Measurements from ENCODE around the gene MAP3K14.
"Not testable (repeated sequence)": the region's sequence is repeated elsewhere in the genome, so short reads cannot be mapped to it uniquely, and the experiment has no call there.

MAP3K14 gene

GRCh38 chr17:45343967-45344664 is 27.3 kb upstream of the MAP3K14 start:
- H3K4me1 Mint-ChIP-seq (ENCODE audit: low read depth) = peaks cover 12% of the 10 kb centered on the region
- H3K9me3 Mint-ChIP-seq; H3K27ac Mint-ChIP-seq; H3K4me3 Mint-ChIP-seq; H3K36me3 Mint-ChIP-seq (ENCODE audit: low read depth); H3K27me3 Mint-ChIP-seq: not testable (repeated sequence)

DNA sequence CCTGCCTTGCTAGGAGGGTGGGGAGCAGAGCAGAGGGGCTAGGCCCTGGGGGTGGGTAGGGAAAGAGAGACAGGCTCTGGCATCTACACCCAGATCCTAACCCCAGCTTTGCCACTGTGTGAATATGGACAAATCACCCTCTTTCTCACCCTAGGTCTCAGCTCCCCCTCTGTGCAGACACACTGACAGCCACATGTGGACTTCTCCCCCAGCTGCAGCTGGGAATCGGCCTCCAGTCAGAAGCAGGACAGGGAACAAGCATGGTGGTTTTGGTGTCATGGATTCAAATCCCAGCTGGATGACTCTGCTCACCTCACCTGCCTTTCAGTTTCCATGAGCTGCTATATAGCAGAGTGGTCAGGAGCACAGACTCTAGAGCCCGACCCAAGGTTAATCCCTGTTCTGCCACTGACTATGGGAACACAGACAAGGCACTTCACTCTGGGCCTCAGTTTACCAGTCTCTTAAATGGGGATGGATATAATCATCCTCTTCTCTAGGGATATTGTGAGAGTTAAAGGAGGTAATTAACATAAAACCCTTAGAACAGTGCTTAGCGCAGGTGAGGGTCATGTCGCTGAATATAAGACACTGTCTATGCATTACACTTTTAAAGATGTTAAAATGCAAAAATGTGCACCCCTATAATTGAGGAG is 26.2 kb upstream of the MAP3K14 start:
- Mint-ChIP-seq H3K9me3 (no peaks in the 10 kb centered on the region), H3K27me3 (no peaks in the 10 kb centered on the region), H3K27ac (no peak overlapping the region)

GRCh38 chr17:45342306-45342705 is 25.5 kb upstream of the MAP3K14 start:
- Mint-ChIP-seq H3K27me3 (no peaks in the 10 kb centered on the region), H3K9me3 (no peaks in the 10 kb centered on the region), H3K4me1 (ENCODE audit: low read depth) (peaks cover 12% of the 10 kb centered on the region), H3K36me3 (ENCODE audit: low read depth) (no peaks in the 10 kb centered on the region), H3K27ac (no peak overlapping the region), H3K4me3 (no peak overlapping the region)

More for the DNA sequence above, 26.2 kb upstream of the MAP3K14 start:
- Mint-ChIP-seq H3K36me3 (ENCODE audit: low read depth) (no peaks in the 10 kb centered on the region), H3K4me3 (no peak overlapping the region), H3K4me1 (ENCODE audit: low read depth) (peaks cover 12% of the 10 kb centered on the region)

GRCh38 chr17:45341533-45342158 is 24.8 kb upstream of the MAP3K14 start:
- H3K27ac Mint-ChIP-seq = no peak overlapping the region
- H3K27me3 Mint-ChIP-seq = no peaks in the 10 kb centered on the region
- H3K4me1 Mint-ChIP-seq (ENCODE audit: low read depth) = peaks cover 12% of the 10 kb centered on the region
- no peaks in the 10 kb centered on the region for H3K36me3 Mint-ChIP-seq (ENCODE audit: low read depth)
- H3K9me3 Mint-ChIP-seq = no peaks in the 10 kb centered on the region
- no peak overlapping the region for H3K4me3 Mint-ChIP-seq

GRCh38 chr17:45339646-45340605 is 23.1 kb upstream of the MAP3K14 start:
- H3K4me1 Mint-ChIP-seq (ENCODE audit: low read depth) = no peaks in the 10 kb centered on the region
- H3K27me3 Mint-ChIP-seq = no peaks in the 10 kb centered on the region
- H3K4me3 Mint-ChIP-seq = no peak overlapping the region
- no peaks in the 10 kb centered on the region for H3K9me3 Mint-ChIP-seq
- no peak overlapping the region for H3K27ac Mint-ChIP-seq
- H3K36me3 Mint-ChIP-seq (ENCODE audit: low read depth) = no peaks in the 10 kb centered on the region

DNA sequence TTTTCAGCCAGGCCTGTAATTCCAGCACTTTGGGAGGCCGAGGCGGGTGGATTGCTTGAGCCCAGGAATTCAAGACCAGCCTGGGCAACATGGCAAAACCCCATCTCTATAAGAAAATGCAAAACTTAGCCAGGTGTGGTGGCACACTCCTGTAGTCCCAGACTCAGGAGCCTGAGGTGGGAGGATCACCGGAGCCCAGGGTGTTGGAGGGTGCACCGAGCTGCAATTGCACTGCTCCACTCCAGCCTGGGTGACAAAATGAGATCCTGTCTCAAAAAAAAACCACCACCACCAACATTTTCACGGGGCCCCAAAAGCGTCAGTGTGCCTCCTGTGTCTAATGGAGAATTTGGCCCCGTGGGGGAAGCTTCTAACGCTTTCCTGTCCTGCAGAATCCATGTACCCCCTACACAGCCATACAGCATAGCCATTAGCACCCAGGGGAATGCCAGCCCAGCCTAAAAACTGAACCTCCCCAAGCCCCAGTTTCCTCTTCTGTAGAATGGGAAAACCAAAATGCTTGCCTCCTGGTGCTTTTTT is 22.2 kb upstream of the MAP3K14 start:
- no peaks in the 10 kb centered on the region for H3K36me3 Mint-ChIP-seq (ENCODE audit: low read depth)
- H3K4me1 Mint-ChIP-seq (ENCODE audit: low read depth) = peaks cover 5% of the 10 kb centered on the region
- H3K27me3 Mint-ChIP-seq = no peaks in the 10 kb centered on the region
- H3K9me3 Mint-ChIP-seq = no peaks in the 10 kb centered on the region
- H3K27ac Mint-ChIP-seq = no peak overlapping the region
- no peak overlapping the region for H3K4me3 Mint-ChIP-seq

DNA sequence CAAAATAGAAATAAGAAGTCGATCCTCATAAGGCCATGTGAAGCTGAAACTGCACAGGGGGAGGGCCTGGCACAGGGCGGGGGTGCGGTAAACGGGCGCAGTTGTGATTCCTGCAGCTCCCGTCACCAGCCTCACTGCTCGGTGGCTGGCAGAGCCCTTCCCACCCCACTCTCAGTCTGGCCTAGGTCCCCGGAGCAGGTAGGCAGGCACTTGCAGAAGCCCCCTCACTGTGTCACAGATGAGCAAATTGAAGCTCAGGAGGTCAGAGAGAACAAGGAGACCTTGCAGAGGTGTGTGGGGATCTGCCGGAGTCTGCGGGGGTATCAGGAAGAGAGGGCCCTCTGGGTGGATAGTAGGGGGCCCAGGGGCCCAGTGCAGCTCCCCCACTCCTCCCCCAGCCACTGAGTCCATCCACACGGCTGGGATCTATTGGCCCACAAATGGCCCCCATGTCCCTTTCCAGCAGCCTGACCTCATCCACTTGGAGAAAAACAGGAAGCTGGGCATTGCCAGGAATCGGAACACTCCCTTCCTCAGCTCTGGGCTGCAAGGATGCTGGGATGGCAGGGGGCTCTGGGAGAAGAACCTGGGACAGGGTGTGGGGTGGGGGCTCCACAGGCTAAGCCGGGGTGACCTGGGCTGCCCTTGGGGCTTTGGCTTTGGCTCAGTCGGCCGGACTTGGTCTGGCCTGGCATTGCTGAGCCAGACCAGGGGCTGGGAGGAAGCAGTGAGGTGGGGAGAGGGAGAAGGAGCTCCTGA is 21.4 kb upstream of the MAP3K14 start:
- Mint-ChIP-seq H3K27me3 (no peaks in the 10 kb centered on the region), H3K36me3 (ENCODE audit: low read depth) (no peaks in the 10 kb centered on the region), H3K4me1 (ENCODE audit: low read depth) (peaks cover 10% of the 10 kb centered on the region), H3K4me3 (no peak overlapping the region), H3K9me3 (no peaks in the 10 kb centered on the region), H3K27ac (no peak overlapping the region)

DNA sequence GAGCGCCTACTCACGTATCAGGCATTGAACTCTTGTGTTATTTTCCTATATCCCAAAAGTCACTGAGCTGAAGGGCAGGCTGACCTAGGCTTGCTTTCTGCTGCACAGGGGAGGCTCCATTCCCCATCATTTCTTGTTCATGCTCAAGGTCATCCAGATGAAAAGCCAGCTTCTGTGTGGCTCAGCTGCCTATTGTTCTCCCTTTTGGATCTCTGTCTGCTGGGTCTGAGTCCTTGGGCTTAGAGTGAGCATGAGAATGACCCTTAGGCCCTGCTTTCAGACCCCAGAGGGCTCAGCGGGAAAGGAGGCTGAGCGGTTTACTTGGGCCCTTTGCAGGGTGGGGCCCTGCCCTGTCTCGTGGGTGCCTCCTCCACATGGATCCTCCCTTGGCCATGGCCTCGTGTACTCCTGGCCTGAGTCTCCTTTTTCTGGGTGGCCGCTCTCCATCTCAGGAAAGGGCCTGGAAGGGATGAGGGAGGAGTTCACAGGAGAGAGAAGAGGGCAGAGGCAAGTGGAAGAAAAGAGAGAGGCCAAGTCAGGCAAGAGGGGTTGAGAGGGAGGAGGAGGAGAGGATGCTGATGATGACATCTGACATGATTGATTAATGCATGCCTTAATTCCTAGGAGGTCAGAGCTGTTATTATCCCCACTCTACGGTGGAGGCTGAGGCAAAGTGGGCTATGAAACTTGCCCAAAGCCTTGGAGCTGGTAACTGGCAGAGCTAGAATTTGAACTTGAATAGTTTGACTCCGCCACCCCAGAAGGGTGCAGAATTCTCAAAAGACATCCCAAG is 19.8 kb upstream of the MAP3K14 start:
- Mint-ChIP-seq H3K27ac (no peak overlapping the region), H3K4me1 (ENCODE audit: low read depth) (peaks cover 16% of the 10 kb centered on the region), H3K4me3 (no peak overlapping the region), H3K9me3 (no peaks in the 10 kb centered on the region), H3K27me3 (no peaks in the 10 kb centered on the region), H3K36me3 (ENCODE audit: low read depth) (no peaks in the 10 kb centered on the region)

GRCh38 chr17:45335721-45336120 is 18.9 kb upstream of the MAP3K14 start:
- H3K27ac Mint-ChIP-seq = no peak overlapping the region
- H3K27me3 Mint-ChIP-seq = no peaks in the 10 kb centered on the region
- H3K4me3 Mint-ChIP-seq = no peak overlapping the region
- peaks cover 16% of the 10 kb centered on the region for H3K4me1 Mint-ChIP-seq (ENCODE audit: low read depth)
- H3K9me3 Mint-ChIP-seq = no peaks in the 10 kb centered on the region
- H3K36me3 Mint-ChIP-seq (ENCODE audit: low read depth) = no peaks in the 10 kb centered on the region

DNA sequence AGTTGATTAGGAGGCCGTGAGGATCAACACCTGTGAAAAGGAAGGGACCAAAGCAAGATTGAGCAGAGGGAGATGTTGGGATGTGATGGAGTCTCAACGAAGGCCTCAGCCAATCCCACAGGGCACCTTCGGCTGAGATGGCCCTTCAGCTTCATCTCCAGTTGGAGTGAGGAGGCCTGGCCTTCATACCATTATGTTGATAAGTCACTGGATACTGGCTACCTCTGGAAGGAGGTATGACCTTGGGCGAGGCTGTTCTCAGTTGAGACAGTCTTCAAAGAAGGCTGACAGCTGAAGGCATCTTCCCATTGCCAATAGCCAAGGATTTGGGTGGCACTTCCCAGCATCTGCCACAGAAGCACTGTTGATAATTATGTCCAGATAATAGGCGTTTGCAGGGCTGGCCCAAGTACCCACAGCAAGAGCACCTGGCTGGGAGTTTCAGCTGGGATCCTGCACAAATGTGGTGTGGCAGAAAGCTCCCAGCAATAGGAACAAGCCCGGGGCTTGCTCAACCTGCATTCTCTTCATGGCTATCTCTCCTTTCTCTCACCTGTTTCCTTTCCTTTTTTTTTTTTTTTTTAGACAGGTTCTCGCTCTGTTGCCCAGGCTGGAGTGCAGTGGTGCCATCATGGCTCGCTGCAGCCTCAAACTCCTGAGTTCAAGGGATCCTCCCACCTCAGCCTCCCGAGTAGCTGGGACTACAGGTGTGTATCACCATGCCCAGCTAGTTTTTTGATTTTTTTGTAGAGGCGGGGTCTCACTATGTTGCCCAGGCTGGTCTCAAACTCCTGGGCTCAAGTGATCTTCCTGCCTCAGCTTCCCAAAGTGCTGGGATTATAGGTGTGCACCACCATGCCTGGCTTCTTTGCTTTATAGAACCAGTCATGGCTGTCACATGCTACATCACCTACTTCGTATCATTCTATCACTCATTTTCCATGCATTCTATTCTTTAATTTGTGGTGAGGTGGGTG is 18.2 kb upstream of the MAP3K14 start:
- H3K9me3 Mint-ChIP-seq = no peaks in the 10 kb centered on the region
- no peak overlapping the region for H3K27ac Mint-ChIP-seq
- H3K4me3 Mint-ChIP-seq = no peak overlapping the region
- no peaks in the 10 kb centered on the region for H3K36me3 Mint-ChIP-seq (ENCODE audit: low read depth)
- H3K27me3 Mint-ChIP-seq = no peaks in the 10 kb centered on the region
- H3K4me1 Mint-ChIP-seq (ENCODE audit: low read depth) = peaks cover 16% of the 10 kb centered on the region

DNA sequence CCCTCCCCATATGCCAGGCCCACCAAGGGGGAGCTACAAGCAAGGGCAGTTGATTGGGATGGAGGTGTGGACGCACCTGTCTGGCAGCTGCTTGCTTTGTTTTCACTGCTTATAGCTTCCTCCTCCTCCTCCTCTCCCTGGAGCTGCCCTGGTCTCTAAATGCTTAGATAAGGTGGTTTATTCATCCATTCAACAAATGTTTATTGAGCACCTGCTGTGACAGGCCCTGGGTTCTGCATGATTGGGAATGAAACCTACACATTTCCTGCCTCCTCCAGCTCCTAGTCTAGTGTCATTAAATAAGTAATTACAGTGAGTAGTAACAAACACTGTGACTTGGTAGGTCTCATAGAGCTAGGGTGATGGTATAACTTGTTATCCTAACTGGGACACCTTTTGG is 17.4 kb upstream of the MAP3K14 start:
- Mint-ChIP-seq H3K27ac (no peak overlapping the region), H3K27me3 (no peaks in the 10 kb centered on the region), H3K36me3 (ENCODE audit: low read depth) (no peaks in the 10 kb centered on the region), H3K9me3 (no peaks in the 10 kb centered on the region), H3K4me1 (ENCODE audit: low read depth) (peaks cover 23% of the 10 kb centered on the region), H3K4me3 (no peak overlapping the region)

DNA sequence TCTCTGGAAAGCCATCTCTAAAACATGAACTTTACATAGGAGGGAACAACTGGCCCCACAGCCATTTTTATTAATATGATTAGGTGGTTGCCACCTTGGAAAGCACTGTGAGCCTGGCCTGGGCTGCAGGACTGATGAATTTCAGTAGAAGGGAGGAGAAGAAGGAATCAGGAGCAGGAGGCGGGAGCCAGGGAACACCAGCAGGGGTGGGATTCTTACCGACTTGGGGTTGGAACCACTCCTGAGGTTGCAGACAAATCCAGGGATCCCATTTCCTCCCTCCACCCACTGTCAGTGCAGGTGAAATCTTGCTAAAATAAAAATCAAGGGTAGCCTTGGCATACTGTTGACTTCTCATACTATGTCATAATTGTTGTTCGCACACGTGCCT is 16.9 kb upstream of the MAP3K14 start:
- Mint-ChIP-seq H3K27ac (no peak overlapping the region), H3K27me3 (no peaks in the 10 kb centered on the region), H3K9me3 (no peaks in the 10 kb centered on the region), H3K36me3 (ENCODE audit: low read depth) (no peaks in the 10 kb centered on the region), H3K4me3 (no peak overlapping the region), H3K4me1 (ENCODE audit: low read depth) (peaks cover 23% of the 10 kb centered on the region)

Data from stimulated activated naive CD8-positive, alpha-beta T cell treated with anti-CD3 and anti-CD28 coated beads, Interleukin-15, Interleukin-2, amounts not matched to agents 100 ng/mL and 50 ng/mL, for 24 hours (primary cell).